Measurements from ENCODE around the gene WASF3.
A peak's percentile ranks its signal among the peaks of the same experiment; 100 is the strongest.

The WASF3 gene

GRCh38 chr13:26548205-26548765 is 9.2 kb upstream of the WASF3 start:
- no peak for ATAC-seq

- no peak for ATAC-seq
These were observed 7.8 kb upstream of the WASF3 start for GRCh38 chr13:26549713-26550112.

- no peak for ATAC-seq
These were observed 6.1 kb upstream of the WASF3 start for GRCh38 chr13:26551255-26551860.

- no peak for ATAC-seq
These were observed 2.1 kb upstream of the WASF3 start for GRCh38 chr13:26555413-26555812.

GRCh38 chr13:26557051-26557392 is 461 bp upstream of the WASF3 start:
- ATAC-seq, result peak in 1 of 2 donors; percentile 11

- no peak for ATAC-seq
These were observed 757 bp downstream of the WASF3 start for GRCh38 chr13:26558074-26558805.

GRCh38 chr13:26558987-26559386 is 1.5 kb downstream of the WASF3 start:
- no peak for ATAC-seq

- no peak for ATAC-seq
These were observed 3.0 kb downstream of the WASF3 start for GRCh38 chr13:26560456-26560855.

GRCh38 chr13:26561067-26561466 is 3.6 kb downstream of the WASF3 start:
- no peak for ATAC-seq

GRCh38 chr13:26561651-26562511 is 4.4 kb downstream of the WASF3 start:
- ATAC-seq, result no peak

- no peak for ATAC-seq
These were observed 5.0 kb downstream of the WASF3 start for GRCh38 chr13:26562512-26562890.

- no peak for ATAC-seq
These were observed 6.2 kb downstream of the WASF3 start for GRCh38 chr13:26563713-26564112.

- ATAC-seq, result no peak
These were observed 10.8 kb downstream of the WASF3 start for GRCh38 chr13:26568132-26568815.

GRCh38 chr13:26571518-26571917 is 14.0 kb downstream of the WASF3 start:
- ATAC-seq, result no peak

GRCh38 chr13:26575244-26575643 is 17.8 kb downstream of the WASF3 start:
- no peak for ATAC-seq

GRCh38 chr13:26579580-26579979 is 22.1 kb downstream of the WASF3 start:
- no peak for ATAC-seq

GRCh38 chr13:26583662-26584061 is 26.2 kb downstream of the WASF3 start:
- no peak for ATAC-seq

- ATAC-seq, result no peak
These were observed 27.2 kb downstream of the WASF3 start for GRCh38 chr13:26584713-26585112.

GRCh38 chr13:26585136-26585535 is 27.7 kb downstream of the WASF3 start:
- ATAC-seq, result no peak

- no peak for ATAC-seq
These were observed 29.8 kb downstream of the WASF3 start for GRCh38 chr13:26587251-26587650.

GRCh38 chr13:26589226-26589625 is 31.7 kb downstream of the WASF3 start:
- no peak for ATAC-seq

- no peak for ATAC-seq
These were observed 32.3 kb downstream of the WASF3 start for GRCh38 chr13:26589754-26590153.

GRCh38 chr13:26590379-26590778 is 32.9 kb downstream of the WASF3 start:
- no peak for ATAC-seq

All from activated CD4-positive, CD25-positive, alpha-beta regulatory T cell treated with anti-CD3 and anti-CD28 coated beads, Interleukin-2, amount 50 U/mL, for 24 hours (primary cell).